ENCODE measurements around the gene BSPRY.
"Not testable (repeated sequence)": the region's sequence is repeated elsewhere in the genome, so short reads cannot be mapped to it uniquely, and the experiment has no call there.

BSPRY gene

DNA sequence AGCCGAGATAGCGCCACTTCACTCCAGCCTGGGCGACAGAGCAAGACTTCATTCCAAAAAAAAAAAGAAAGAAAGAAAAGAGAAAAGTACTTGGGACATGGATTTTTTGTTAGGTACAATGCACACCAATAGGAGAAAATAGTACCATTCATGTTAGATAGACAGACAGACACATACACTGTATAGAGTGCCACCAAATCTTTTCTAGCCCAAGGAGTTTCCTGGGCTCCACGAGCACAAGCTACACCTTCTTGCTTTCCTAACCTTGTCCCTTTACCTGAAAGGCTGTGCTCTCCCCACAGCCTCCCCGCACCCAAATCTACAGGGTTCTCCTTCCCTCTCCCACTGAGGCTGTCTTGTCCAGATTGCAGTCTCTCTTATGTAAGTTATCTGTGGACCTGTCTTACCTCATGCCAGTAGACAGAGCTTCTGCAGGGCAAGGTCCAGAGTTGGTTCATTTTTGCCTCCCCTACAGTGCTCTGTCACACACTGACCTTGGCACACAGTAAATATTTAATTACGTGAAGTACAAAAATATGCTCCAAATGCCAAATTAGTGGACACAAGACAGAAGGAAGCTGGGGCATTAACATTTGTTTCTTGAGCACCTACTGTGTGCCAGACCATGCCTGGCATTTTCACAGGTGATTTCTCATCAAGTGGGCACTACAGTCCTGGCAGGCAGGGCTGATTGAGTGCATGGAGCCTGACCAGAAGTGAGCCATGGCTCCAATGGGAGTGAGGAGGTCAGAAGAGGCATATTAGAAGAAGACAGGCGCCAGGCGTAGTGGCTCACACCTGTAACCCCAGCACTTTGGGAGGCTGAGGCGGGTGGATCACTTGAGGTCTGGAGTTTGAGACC is 45.9 kb downstream of the BSPRY start:
- no peak for ATAC-seq

DNA sequence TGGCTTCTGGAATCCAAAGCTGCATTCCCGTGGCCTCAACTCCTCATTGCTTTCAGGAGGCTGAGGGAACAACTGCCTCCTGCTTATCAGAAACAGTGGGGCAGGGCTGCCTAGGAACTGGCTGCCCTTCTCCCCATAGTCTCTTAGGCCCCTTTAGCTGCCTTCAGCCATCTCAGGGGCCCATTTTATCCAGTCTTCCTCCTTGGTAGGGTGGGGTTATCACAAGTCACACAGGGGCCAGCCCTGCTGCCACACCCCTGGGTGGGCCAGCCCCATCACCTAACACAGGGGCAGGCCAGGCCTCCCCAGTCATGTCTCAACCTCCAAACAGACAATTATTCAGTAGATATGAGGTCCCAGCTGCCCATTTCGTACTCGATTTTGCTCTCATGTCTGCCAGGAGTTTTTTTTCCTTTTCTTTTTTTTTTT is 47.9 kb downstream of the BSPRY start:
- no peak for ATAC-seq

DNA sequence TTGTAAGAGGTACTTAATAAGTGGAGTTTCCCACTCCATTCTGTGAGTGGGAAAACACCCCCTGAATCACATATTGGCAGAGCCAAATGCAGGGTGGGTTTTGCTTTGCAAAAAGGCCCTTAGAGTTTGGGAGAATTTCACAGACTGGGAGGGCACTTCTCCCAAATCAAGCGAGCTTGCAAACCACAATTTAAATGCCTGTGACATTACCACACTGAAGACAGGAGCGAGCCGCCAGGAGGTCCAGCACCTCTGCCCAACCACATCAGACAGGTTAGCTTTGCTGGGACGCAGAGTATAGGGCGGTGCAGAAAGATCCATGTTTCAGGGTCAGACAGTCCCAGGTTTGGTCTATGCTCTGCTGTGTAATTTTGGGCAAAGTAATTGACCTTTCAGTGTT is 49.5 kb downstream of the BSPRY start:
- no peak for ATAC-seq

DNA sequence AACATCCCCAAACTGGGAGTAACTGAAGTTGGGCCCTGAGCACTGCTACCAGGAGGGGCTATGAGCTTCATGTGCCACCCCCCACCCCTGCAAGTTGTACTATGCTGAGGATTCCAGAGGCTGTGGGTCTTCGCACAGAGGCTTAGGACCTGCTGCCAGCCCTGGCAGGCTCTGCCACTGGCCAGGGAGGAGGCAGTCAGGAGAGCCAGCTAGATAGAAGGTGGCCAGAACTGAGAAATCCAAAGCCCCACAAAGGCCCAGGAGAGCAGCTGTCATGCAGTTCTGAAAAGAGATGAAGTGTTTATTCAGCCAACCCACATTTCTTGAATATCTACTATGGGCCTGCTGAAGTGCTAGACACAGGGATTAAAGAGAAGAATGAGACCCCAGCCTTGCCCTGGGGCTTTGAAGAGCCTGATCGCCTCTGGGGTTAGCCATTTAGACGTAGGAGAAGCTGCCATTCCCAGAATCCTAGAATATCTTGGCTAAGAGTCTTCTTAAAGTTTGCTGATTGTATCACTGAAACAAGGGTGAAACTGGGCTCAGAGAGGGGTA is 50.4 kb downstream of the BSPRY start:
- ATAC-seq: no peak

DNA sequence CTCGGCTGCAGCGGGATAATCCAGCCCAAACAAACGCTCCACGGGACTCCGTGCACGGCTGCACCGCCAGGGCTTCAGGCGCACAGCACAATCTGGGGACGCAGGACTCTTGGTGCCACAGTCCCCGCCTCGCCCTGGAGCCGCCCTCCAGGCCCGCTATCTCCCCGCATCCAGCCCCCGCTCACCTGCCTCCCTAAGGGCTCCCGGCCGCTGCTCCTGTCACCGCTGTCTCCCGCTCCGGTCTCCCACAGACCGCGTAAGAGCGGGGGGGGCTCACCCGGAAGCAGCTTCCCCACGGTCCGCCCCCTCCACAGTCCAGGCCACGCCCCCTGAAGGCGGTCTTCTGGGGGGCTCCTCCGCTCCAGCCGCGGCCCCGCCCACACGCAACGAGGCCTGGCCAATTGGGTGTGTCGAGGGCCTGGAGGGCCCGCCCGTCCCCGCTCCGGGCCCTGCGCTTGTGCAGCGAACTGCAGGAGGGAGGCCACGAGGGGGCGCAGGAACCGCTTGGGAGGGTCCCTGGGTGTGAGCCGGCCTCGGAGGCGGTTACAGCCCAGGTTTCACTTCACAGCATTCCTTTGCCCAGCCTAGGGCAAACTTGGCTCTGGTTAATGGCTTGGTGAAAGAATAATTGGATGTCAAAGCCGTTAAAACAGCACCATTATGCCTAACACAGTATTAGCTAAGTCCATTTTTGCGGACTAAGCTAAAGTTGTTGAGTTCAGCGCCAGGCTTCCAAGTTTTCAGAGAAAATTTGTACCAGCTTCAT is 51.9 kb downstream of the BSPRY start, which contains the start of gene ALAD:
Gene ALAD (minus strand): TSS at position 258 of the 766 bp plus-strand sequence. CDS start 7,725 bp downstream, outside the sequence.
- peak; percentile 99 for ATAC-seq

DNA sequence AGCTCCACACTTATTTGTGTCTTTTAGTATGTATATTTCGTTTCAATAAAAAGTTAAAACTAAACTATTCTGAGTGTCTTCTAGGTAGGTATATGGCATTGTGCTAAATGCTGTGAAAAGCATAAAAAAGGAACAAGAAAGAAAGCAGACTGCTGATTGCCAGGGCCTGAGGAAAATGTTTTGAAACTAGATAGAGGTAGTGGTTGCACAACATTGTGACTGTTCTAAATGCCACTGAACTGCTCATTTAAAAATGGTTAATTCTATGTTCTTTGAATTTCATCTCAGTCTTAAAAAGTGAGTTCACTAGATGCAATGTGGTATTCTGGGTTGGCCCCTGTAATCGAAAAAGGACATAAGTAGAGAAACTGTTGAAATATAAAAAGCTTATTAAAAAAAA is 54.3 kb downstream of the BSPRY start:
- no peak for ATAC-seq

DNA sequence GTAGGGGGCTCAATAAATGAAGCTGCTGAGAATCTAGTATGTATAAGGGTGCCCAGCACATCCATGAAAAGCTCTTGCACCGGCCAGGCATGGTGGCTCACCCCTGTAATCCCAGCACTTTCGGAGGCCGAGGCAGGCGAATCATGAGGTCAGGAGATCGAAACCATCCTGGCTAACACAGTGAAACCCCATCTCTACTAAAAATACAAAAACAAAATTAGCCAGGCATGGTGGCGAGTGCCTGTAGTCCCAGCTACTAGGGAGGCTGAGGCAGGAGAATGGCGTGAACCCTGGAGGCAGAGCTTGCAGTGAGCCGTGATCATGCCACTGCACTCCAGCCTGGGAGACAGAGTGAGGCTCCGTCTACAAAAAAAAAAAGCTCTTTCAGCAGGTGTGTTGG is 57.0 kb downstream of the BSPRY start:
- ATAC-seq: not testable (repeated sequence)

DNA sequence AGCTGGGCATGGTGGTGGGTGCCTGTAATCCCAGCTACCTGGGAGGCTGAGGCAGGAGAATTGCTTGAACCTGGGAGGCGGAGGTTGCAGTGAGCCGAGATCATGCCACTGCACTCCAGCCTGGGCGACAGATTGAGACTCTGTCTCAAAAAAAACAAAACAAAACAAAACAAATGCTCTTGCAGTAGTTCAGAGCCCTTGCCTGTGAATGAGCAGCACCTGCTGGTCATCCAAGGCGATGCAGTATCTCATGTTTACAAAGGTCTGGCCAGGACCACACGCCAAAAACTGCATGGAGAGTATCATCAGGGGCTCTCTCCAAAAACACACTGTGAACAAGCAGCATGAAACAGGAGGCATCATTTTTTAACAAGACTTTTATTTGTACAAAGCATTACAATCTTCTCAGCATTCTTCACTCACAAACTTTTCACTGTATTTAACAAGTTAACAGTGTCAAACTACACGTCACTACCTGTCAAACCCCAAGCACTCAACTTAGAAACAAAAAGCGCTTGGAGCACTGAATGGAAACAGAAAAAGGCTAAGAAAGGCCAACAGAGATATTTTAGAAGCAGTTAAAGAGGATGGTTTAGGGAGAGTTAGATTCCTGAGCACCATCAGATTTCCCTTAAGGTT is 57.7 kb downstream of the BSPRY start:
- ATAC-seq: not testable (repeated sequence)

DNA sequence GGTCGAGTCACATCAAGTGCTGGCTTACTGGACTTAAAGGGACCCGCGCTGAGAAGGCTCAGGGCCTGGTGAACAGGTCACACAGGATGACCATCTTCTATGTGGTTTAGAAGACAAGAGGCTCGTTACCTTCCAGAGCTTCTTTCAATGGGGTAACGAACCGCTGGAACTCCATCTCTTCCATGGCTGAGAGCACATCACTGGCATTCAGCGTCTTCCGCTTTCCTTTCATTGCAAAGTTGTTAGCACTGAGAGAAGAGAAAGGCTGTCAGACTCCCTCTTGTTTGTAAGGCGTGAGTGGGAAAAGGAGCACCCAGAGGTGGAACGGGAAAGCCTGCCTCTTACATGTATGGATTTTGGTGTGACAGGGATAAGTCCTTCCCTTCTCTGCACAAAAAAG is 60.1 kb downstream of the BSPRY start:
- no peak for ATAC-seq

DNA sequence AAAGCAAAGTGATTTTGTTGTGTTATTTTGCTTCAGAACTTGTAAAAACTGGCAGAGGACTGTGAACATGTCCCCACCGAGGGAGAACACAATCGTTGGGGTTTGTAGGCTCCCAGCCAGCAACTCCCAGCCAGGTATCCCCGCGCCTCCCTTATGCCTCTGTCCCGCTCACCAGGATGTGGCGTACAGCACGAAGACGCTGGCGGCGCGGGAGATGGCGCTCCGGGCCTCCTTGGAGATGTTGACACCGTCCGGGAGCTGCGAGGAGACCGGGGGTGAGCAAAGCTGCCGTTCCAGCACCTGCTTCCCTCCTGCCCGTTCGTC is 60.5 kb downstream of the BSPRY start:
- ATAC-seq: peak in 1 of 2 donors; percentile 3

DNA sequence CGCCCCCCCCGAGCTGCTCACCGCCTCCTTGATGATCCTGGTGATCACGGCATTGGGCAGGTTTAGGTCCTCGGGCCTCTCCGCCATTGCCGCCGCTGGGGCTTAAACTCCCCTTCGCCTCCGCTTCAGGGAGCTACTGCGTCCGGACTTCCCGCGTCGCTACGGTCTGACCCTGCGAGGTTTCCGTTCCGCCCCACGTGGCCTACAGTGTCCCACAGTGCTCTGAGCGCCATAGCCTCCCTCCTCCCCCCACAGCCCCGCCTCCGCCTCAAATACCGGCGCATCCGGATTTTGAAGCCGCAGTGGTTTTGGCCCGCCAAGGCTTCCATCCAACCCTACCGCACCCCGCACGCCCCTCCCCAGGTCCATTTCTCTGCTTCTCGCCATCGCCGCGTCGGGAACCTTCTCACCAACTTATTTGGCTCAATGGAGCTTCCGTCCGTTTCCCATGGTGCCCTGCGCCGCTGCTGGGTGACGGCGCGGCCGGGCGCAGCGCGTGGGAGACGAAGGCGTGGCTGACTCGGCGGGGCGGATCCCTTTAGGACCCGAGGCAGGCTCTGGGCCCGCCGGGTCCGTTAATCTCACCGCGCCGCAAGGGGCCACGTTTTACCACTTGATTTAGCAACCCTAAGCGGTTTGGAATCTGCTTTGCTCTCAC is 61.0 kb downstream of the BSPRY start, which contains the start of the genes C9orf43 and POLE3:
Gene C9orf43 (plus strand): TSS at position 541 of the 658 bp plus-strand sequence. CDS start 2,747 bp downstream, outside the sequence.
Gene POLE3 (minus strand): TSS at position 469 of the 658 bp plus-strand sequence. CDS start 382 bp downstream, at position 87.
- peak; percentile 92 to 95 for ATAC-seq

DNA sequence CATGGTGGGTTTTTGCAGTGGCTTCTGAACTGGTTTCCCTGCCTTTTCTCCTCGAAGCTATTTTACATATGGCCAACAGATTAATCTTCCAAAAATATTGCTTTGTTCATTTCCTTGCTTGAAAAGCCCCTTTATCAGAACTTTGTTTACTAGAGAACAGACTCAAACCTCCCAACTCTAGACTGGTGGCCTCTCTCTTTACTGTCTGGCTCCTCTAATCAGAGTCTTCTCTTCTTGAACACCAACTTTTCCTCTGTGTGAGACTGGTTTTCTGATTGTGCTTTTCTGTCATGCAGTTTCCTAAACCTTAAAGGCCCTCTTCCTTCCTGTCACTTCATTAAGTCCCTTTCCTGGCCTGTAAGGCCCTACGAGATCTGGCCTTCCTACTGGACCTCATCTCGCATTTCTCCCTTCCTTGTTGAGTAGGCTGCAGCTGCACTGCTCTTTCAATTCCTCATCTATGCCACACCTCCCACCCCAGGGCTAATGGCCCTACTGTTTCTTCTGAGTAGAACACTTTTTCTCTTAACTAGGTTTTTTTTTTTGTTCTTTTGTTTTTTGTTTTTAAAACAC is 66.9 kb downstream of the BSPRY start:
- ATAC-seq: no peak

DNA sequence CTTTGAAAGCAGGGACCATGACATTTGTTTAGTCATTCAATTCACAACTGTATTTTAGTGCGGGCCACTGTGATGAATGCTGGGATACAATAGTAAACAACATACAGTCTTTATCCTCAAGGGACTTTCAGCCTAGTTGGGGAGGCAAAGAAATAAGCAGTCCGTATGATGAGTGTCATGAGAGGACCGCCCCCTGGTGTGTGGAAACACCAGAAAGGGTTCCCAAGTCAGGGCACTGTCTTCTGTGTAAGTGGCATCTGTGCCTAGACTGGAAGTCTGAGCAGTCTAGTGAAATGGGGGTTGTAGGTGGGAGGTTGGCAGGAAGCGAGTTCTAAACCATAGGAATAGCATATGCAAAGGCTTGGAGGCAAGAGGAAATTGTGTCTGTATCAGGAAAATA is 68.0 kb downstream of the BSPRY start:
- no peak for ATAC-seq

All from activated CD4-positive, CD25-positive, alpha-beta regulatory T cell treated with anti-CD3 and anti-CD28 coated beads, Interleukin-2, amount 50 U/mL, for 24 hours (primary cell).